ENCODE results near the gene LRRC3. TPM values are rescaled to one million over a fixed set of nuclear protein-coding genes. Genes with fewer than 3 reads are reported as not detected.

LRRC3 gene
- total RNA-seq, 2 experiments from 2014 or later, result 0.55 to 0.61 TPM

- ChIA-PET CTCF (no interaction called here), POLR2A (interaction anchor here (0.6 to 0.9 kb wide), 4 partner anchors 10 to 385 kb away, joined by 3 read pairs; no protein-coding TSS in a partner anchor)
- intact Hi-C loops (cut with DNase I, micrococcal nuclease), result loop anchor here in 1 of 2 experiments (1.0 kb wide), 1 partner anchor 27 kb away; the partner anchor contains the start of gene LRRC3
These were observed 26.9 kb upstream of the LRRC3 start for GRCh38 chr21:44428281-44428960.

GRCh38 chr21:44429894-44430293 is 25.4 kb upstream of the LRRC3 start:
- Mint-ChIP-seq H3K36me3 (ENCODE audit: low read depth) (no peaks in the 10 kb centered on the region), H3K27ac (no peak overlapping the region), H3K4me1 (ENCODE audit: low read depth) (no peaks in the 10 kb centered on the region), H3K4me3 (no peak overlapping the region), H3K27me3 (no peaks in the 10 kb centered on the region), H3K9me3 (peaks cover 6% of the 10 kb centered on the region)
- POLR2A ChIA-PET, result no interaction called here
- H3K4me3 ChIP-seq (ENCODE audit: low read length), result no peak overlapping the region
- H3K4me1 ChIP-seq (ENCODE audit: insufficient read depth, low read length), result no peaks in the 10 kb centered on the region
- DNase-seq, result no peak
- ATAC-seq (ENCODE audit: poor library complexity), result no peak
- TF ChIP-seq CTCF (IDR thresholded peaks at IDR 0.05), result no peak
- peaks cover 9 to 17% of the 10 kb centered on the region in 2 experiments for H3K9me3 ChIP-seq (ENCODE audit: control insufficient read depth in 1 of 2, insufficient read depth in 1 of 2, low read length in 2 of 2)
- H3K27me3 ChIP-seq (ENCODE audit: control insufficient read depth in 1 of 2, insufficient read depth in 2 of 2, low read length in 2 of 2), result no peaks in the 10 kb centered on the region
- H3K36me3 ChIP-seq (ENCODE audit: insufficient read depth, low read length), result no peaks in the 10 kb centered on the region
- intact Hi-C loops (cut with DNase I, micrococcal nuclease), result no loop called here
- CTCF ChIA-PET, result no interaction called here
- no peak overlapping the region for H3K27ac ChIP-seq (ENCODE audit: low read depth in 1 of 2, low read length in 2 of 2)

More at GRCh38 chr21:44428281-44428960, 26.9 kb upstream of the LRRC3 start:
- Histone ChIP-seq H3K4me1 (ENCODE audit: insufficient read depth, low read length) (no peaks in the 10 kb centered on the region), H3K9me3 (ENCODE audit: control insufficient read depth in 1 of 2, insufficient read depth in 1 of 2, low read length in 2 of 2) (peaks cover 9 to 17% of the 10 kb centered on the region in 2 experiments), H3K27ac (ENCODE audit: low read depth in 1 of 2, low read length in 2 of 2) (no peak overlapping the region), H3K27me3 (ENCODE audit: control insufficient read depth in 1 of 2, insufficient read depth in 2 of 2, low read length in 2 of 2) (no peaks in the 10 kb centered on the region), H3K4me3 (ENCODE audit: low read length) (no peak overlapping the region), H3K36me3 (ENCODE audit: insufficient read depth, low read length) (no peaks in the 10 kb centered on the region)
- Mint-ChIP-seq H3K4me1 (ENCODE audit: low read depth) (no peaks in the 10 kb centered on the region), H3K36me3 (ENCODE audit: low read depth) (no peaks in the 10 kb centered on the region), H3K27me3 (no peaks in the 10 kb centered on the region), H3K27ac (no peak overlapping the region), H3K4me3 (no peak overlapping the region), H3K9me3 (peaks cover 6% of the 10 kb centered on the region)
- ATAC-seq (ENCODE audit: poor library complexity) (peak; percentile 87), DNase-seq (peak in 13 of 14 experiments; percentile 10 to 78 (median 45))
- no peak for TF ChIP-seq CTCF (IDR thresholded peaks at IDR 0.05)

GRCh38 chr21:44431300-44431699 is 24.0 kb upstream of the LRRC3 start:
- Mint-ChIP-seq H3K4me3 (no peak overlapping the region), H3K9me3 (peaks cover 6% of the 10 kb centered on the region), H3K4me1 (ENCODE audit: low read depth) (no peaks in the 10 kb centered on the region), H3K27ac (no peak overlapping the region), H3K27me3 (no peaks in the 10 kb centered on the region), H3K36me3 (ENCODE audit: low read depth) (no peaks in the 10 kb centered on the region)
- CTCF ChIA-PET, result no interaction called here
- H3K27me3 ChIP-seq (ENCODE audit: control insufficient read depth in 1 of 2, insufficient read depth in 2 of 2, low read length in 2 of 2), result no peaks in the 10 kb centered on the region
- H3K36me3 ChIP-seq (ENCODE audit: insufficient read depth, low read length), result no peaks in the 10 kb centered on the region
- DNase-seq (no peak), ATAC-seq (ENCODE audit: poor library complexity) (no peak)
- H3K9me3 ChIP-seq (ENCODE audit: control insufficient read depth in 1 of 2, insufficient read depth in 1 of 2, low read length in 2 of 2), result peaks cover 9 to 17% of the 10 kb centered on the region in 2 experiments
- no peaks in the 10 kb centered on the region for H3K4me1 ChIP-seq (ENCODE audit: insufficient read depth, low read length)
- POLR2A ChIA-PET, result interaction anchor here (1.0 kb wide), 1 partner anchor 42 kb away, joined by 5 read pairs; no protein-coding TSS in a partner anchor
- H3K4me3 ChIP-seq (ENCODE audit: low read length), result no peak overlapping the region
- TF ChIP-seq CTCF (IDR thresholded peaks at IDR 0.05), result no peak
- no peak overlapping the region for H3K27ac ChIP-seq (ENCODE audit: low read depth in 1 of 2, low read length in 2 of 2)
- intact Hi-C loops (cut with DNase I, micrococcal nuclease), result no loop called here
